ENCODE data around the gene ZNF43.

GRCh38 chr19:21812448-21812847 is 23.5 kb downstream of the ZNF43 start:
- TF ChIP-seq, protein P1, sequence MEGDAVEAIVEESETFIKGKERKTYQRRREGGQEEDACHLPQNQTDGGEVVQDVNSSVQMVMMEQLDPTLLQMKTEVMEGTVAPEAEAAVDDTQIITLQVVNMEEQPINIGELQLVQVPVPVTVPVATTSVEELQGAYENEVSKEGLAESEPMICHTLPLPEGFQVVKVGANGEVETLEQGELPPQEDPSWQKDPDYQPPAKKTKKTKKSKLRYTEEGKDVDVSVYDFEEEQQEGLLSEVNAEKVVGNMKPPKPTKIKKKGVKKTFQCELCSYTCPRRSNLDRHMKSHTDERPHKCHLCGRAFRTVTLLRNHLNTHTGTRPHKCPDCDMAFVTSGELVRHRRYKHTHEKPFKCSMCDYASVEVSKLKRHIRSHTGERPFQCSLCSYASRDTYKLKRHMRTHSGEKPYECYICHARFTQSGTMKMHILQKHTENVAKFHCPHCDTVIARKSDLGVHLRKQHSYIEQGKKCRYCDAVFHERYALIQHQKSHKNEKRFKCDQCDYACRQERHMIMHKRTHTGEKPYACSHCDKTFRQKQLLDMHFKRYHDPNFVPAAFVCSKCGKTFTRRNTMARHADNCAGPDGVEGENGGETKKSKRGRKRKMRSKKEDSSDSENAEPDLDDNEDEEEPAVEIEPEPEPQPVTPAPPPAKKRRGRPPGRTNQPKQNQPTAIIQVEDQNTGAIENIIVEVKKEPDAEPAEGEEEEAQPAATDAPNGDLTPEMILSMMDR (IDR thresholded peaks at IDR 0.05) = no peak
- TF ChIP-seq POLR2A (IDR thresholded peaks at IDR 0.05) = no peak

Measured in sigmoid colon (tissue), 3 donors.